Endodermal cell (in vitro differentiated cells): Measurements from ENCODE around the gene EPAS1. TPM values are rescaled to one million over a fixed set of nuclear protein-coding genes. Genes with fewer than 3 reads are reported as not detected.

Experiments used
- DNase-seq: peaks from one replicate; pipeline ENCODE4 v3.0.0-alpha.2; 2017
- H3K27ac ChIP-seq: 2 replicates; pipeline ENCODE4 v1.5.1; 2013; ENCODE audit warnings: mild to moderate bottlenecking, low read depth, low read length, moderate library complexity
- H3K27me3 ChIP-seq: 2 replicates; pipeline ENCODE4 v1.6.1; 2013; ENCODE audit warnings: mild to moderate bottlenecking, low read length, moderate library complexity; ENCODE audit not compliant: insufficient read depth, control insufficient read depth, poor library complexity, severe bottlenecking
- H3K36me3 ChIP-seq: 2 replicates; pipeline ENCODE4 v1.7.0; 2013; ENCODE audit warnings: mild to moderate bottlenecking, low read length, moderate library complexity; ENCODE audit not compliant: control insufficient read depth, insufficient read depth
- H3K4me1 ChIP-seq: one replicate; pipeline ENCODE4 v1.7.0; 2013; ENCODE audit warnings: low read length; ENCODE audit not compliant: control insufficient read depth, insufficient read depth
- H3K4me3 ChIP-seq: 2 replicates; pipeline ENCODE4 v1.5.1; 2013; ENCODE audit warnings: mild to moderate bottlenecking, low read length, moderate library complexity
- H3K9ac ChIP-seq: 2 replicates; pipeline ENCODE4 v1.6.1; 2013; ENCODE audit warnings: mild to moderate bottlenecking, low read length, moderate library complexity; ENCODE audit not compliant: poor library complexity, severe bottlenecking; ENCODE audit errors: extremely low read depth
- H3K9me3 ChIP-seq: 2 replicates; pipeline ENCODE4 v1.6.1; 2013; ENCODE audit warnings: mild to moderate bottlenecking, low read length, moderate library complexity; ENCODE audit not compliant: control insufficient read depth
- H3K27ac Mint-ChIP-seq: 2 replicates; pipeline ENCODE4 v1.8.0; 2020; ENCODE audit warnings: mixed read lengths
- H3K27me3 Mint-ChIP-seq: 2 replicates; pipeline ENCODE4 v1.8.0; 2021; ENCODE audit warnings: mild to moderate bottlenecking, mixed read lengths; ENCODE audit not compliant: insufficient read depth
- H3K36me3 Mint-ChIP-seq: 2 replicates; pipeline ENCODE4 v1.8.0; 2020; ENCODE audit warnings: low read depth, mixed read lengths
- H3K4me1 Mint-ChIP-seq: 2 replicates; pipeline ENCODE4 v1.8.0; 2020; ENCODE audit warnings: mixed read lengths
- H3K4me3 Mint-ChIP-seq: 2 replicates; pipeline ENCODE4 v1.8.0; 2020; ENCODE audit warnings: mild to moderate bottlenecking, moderate library complexity, mixed read lengths
- H3K9me3 Mint-ChIP-seq: 2 replicates; pipeline ENCODE4 v1.8.0; 2020; ENCODE audit warnings: mild to moderate bottlenecking, mixed read lengths
- WGBS, 2 experiments: methylation state at CpG; one replicate each; pipeline versions ENCODE4 v1.1.5 to v1.1.7; 2013; ENCODE audit warnings: missing lambda C conversion rate in 2 of 2, mixed read lengths in 1 of 2; ENCODE audit not compliant: insufficient coverage in 1 of 2, insufficient read length in 1 of 2; 5-methylcytosine and 5-hydroxymethylcytosine counted together
- total RNA-seq, 2 donors: library from RNA; stranded (reverse); fragmentation: NEBNext Ultra II Directional in 1 of 2; extraction: Animal tissue kit (Norgen Biotek cat#: 25700) in 1 of 2; gene quantifications; 2 replicates in 1 of 2; 3 replicates in 1 of 2; pipeline ENCODE4 v1.2.1, GENCODE V29; 2021
- TF ChIP-seq, protein P1 (sequence below): fragments of 200-600 bp; sonication (generic); conservative IDR thresholded peaks from 2 replicates; pipeline ENCODE4 v1.5.0; 2021; ENCODE audit warnings: antibody characterized with exemption, mild to moderate bottlenecking

Gene EPAS1
- total RNA-seq, 2 donors from 2014 or later: 1.2 to 1.9 TPM

GRCh38 chr2:46305187-46305586 is 8.0 kb downstream of the EPAS1 start:
- Mint-ChIP-seq H3K4me3 (no peak overlapping the region), H3K27me3 (peaks cover 81% of the 10 kb centered on the region), H3K4me1 (peaks cover 11% of the 10 kb centered on the region), H3K36me3 (no peaks in the 10 kb centered on the region), H3K9me3 (peaks cover 4% of the 10 kb centered on the region), H3K27ac (no peak overlapping the region)
- TF ChIP-seq, protein P1, sequence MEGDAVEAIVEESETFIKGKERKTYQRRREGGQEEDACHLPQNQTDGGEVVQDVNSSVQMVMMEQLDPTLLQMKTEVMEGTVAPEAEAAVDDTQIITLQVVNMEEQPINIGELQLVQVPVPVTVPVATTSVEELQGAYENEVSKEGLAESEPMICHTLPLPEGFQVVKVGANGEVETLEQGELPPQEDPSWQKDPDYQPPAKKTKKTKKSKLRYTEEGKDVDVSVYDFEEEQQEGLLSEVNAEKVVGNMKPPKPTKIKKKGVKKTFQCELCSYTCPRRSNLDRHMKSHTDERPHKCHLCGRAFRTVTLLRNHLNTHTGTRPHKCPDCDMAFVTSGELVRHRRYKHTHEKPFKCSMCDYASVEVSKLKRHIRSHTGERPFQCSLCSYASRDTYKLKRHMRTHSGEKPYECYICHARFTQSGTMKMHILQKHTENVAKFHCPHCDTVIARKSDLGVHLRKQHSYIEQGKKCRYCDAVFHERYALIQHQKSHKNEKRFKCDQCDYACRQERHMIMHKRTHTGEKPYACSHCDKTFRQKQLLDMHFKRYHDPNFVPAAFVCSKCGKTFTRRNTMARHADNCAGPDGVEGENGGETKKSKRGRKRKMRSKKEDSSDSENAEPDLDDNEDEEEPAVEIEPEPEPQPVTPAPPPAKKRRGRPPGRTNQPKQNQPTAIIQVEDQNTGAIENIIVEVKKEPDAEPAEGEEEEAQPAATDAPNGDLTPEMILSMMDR: no peak
- Histone ChIP-seq H3K9me3 (no peaks in the 10 kb centered on the region), H3K4me3 (no peak overlapping the region), H3K27ac (no peak overlapping the region), H3K27me3 (peaks cover 90% of the 10 kb centered on the region), H3K9ac (no peak overlapping the region), H3K4me1 (no peaks in the 10 kb centered on the region), H3K36me3 (no peaks in the 10 kb centered on the region)
- DNase-seq: no peak
- 92 to 95% methylated on average over 2 to 3 of the region's 3 CpGs for WGBS, 2 experiments

DNA sequence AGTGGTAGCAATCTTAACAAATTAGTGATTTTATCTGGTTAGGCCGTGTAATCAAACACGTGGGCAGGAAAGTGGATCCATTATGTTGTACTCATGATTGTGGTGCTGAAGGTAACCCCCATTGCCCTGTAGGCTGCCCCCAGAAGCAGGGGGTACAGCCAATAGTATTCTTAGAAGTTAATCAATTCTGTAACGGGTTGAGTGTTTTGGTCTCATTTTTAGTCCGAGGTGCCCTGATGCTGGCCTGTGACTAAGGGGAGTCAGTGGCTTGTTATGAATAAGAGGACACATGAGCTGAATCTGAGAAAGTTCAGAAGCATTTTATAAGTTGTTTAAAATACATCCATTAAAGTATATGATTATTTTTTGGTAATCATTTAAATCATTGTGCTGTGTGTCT is 8.6 kb downstream of the EPAS1 start:
- no peak overlapping the region for H3K27ac Mint-ChIP-seq
- peaks cover 81% of the 10 kb centered on the region for H3K27me3 Mint-ChIP-seq
- H3K4me3 Mint-ChIP-seq: no peak overlapping the region
- no peak overlapping the region for H3K27ac ChIP-seq
- peaks cover 11% of the 10 kb centered on the region for H3K4me1 Mint-ChIP-seq
- no peaks in the 10 kb centered on the region for H3K4me1 ChIP-seq
- DNase-seq: no peak
- H3K27me3 ChIP-seq: peaks cover 90% of the 10 kb centered on the region
- H3K9me3 Mint-ChIP-seq: peaks cover 4% of the 10 kb centered on the region
- TF ChIP-seq, protein P1: no peak
- H3K4me3 ChIP-seq: no peak overlapping the region
- no peaks in the 10 kb centered on the region for H3K9me3 ChIP-seq
- H3K36me3 ChIP-seq: no peaks in the 10 kb centered on the region
- WGBS, 2 experiments: 92 to 94% methylated on average over 2 to 4 of the region's 4 CpGs
- H3K9ac ChIP-seq: no peak overlapping the region
- H3K36me3 Mint-ChIP-seq: no peaks in the 10 kb centered on the region

GRCh38 chr2:46306330-46306751 is 9.1 kb downstream of the EPAS1 start:
- H3K4me1 ChIP-seq: no peaks in the 10 kb centered on the region
- Mint-ChIP-seq H3K27ac (no peak overlapping the region), H3K4me1 (peaks cover 11% of the 10 kb centered on the region), H3K4me3 (no peak overlapping the region), H3K27me3 (peaks cover 81% of the 10 kb centered on the region), H3K36me3 (no peaks in the 10 kb centered on the region), H3K9me3 (peaks cover 4% of the 10 kb centered on the region)
- H3K27ac ChIP-seq: no peak overlapping the region
- DNase-seq: no peak
- no peaks in the 10 kb centered on the region for H3K36me3 ChIP-seq
- H3K4me3 ChIP-seq: no peak overlapping the region
- TF ChIP-seq, protein P1: no peak
- WGBS, 2 experiments: 79 to 88% methylated on average over 2 of the region's 2 CpGs
- peaks cover 90% of the 10 kb centered on the region for H3K27me3 ChIP-seq
- no peaks in the 10 kb centered on the region for H3K9me3 ChIP-seq
- no peak overlapping the region for H3K9ac ChIP-seq
